HUES64 (cell line): Measurements from ENCODE around the gene EPHX1.
"Not testable (repeated sequence)": the region's sequence is repeated elsewhere in the genome, so short reads cannot be mapped to it uniquely, and the experiment has no call there.

ENCODE experiments used
- H3K27ac ChIP-seq: 2 replicates; pipeline ENCODE4 v1.7.0; 2013; ENCODE audit warnings: low read depth, low read length, inconsistent platforms
- H3K27me3 ChIP-seq: 2 replicates; pipeline ENCODE4 v1.6.1; 2013; ENCODE audit warnings: mild to moderate bottlenecking, low read length; ENCODE audit not compliant: insufficient read depth
- H3K36me3 ChIP-seq: 2 replicates; pipeline ENCODE4 v1.6.1; 2013; ENCODE audit warnings: mild to moderate bottlenecking, low read length; ENCODE audit not compliant: insufficient read depth
- H3K4me1 ChIP-seq: 2 replicates; pipeline ENCODE4 v1.6.1; 2013; ENCODE audit warnings: mild to moderate bottlenecking, low read length, moderate library complexity; ENCODE audit not compliant: insufficient read depth
- H3K4me3 ChIP-seq: 2 replicates; pipeline ENCODE4 v1.5.1; 2013; ENCODE audit warnings: mild to moderate bottlenecking, low read length, moderate library complexity
- H3K9ac ChIP-seq: 2 replicates; pipeline ENCODE4 v1.6.1; 2013; ENCODE audit warnings: mild to moderate bottlenecking, low read depth, low read length
- H3K9me3 ChIP-seq: 2 replicates; pipeline ENCODE4 v1.6.1; 2013; ENCODE audit warnings: low read depth, low read length; ENCODE audit not compliant: insufficient read depth
- WGBS: fragments of 150-250, 120-280 bp; methylation state at CpG from one replicate; pipeline ENCODE4 v1.1.7; 2013; ENCODE audit warnings: missing lambda C conversion rate; 5-methylcytosine and 5-hydroxymethylcytosine counted together

EPHX1 gene

GRCh38 chr1:225830841-225831240, 20.9 kb downstream of the EPHX1 start:
- 92% methylated on average over 6 of the region's 6 CpGs for WGBS
- H3K27ac ChIP-seq, result no peak overlapping the region

GRCh38 chr1:225834417-225835329, 24.7 kb downstream of the EPHX1 start:
- Histone ChIP-seq H3K27me3 (no peaks in the 10 kb centered on the region), H3K9ac (no peak overlapping the region), H3K9me3 (no peaks in the 10 kb centered on the region), H3K4me1 (no peaks in the 10 kb centered on the region), H3K36me3 (peaks cover 40% of the 10 kb centered on the region), H3K4me3 (no peak overlapping the region), H3K27ac (no peak overlapping the region)
- 95% methylated on average over 7 of the region's 7 CpGs for WGBS

More at GRCh38 chr1:225830841-225831240, 20.9 kb downstream of the EPHX1 start:
- H3K4me1 ChIP-seq, result peaks cover 6% of the 10 kb centered on the region; the same call in 1 of the 2 replicates
- H3K36me3 ChIP-seq, result peaks cover 31% of the 10 kb centered on the region
- H3K27me3 ChIP-seq, result no peaks in the 10 kb centered on the region
- H3K9me3 ChIP-seq, result no peaks in the 10 kb centered on the region
- H3K9ac ChIP-seq, result no peak overlapping the region
- H3K4me3 ChIP-seq, result no peak overlapping the region

- Histone ChIP-seq H3K4me1 (no peaks in the 10 kb centered on the region), H3K27ac (no peak overlapping the region), H3K27me3 (no peaks in the 10 kb centered on the region), H3K36me3 (peaks cover 50% of the 10 kb centered on the region), H3K4me3 (no peak overlapping the region), H3K9me3 (no peaks in the 10 kb centered on the region), H3K9ac (no peak overlapping the region)
- WGBS, result 96% methylated on average over 3 of the region's 3 CpGs
Observed at GRCh38 chr1:225835856-225836255, 25.9 kb downstream of the EPHX1 start.

GRCh38 chr1:225836296-225836695, 26.4 kb downstream of the EPHX1 start:
- 93% methylated on average over 4 of the region's 4 CpGs for WGBS
- H3K9me3 ChIP-seq, H3K9ac ChIP-seq, H3K4me1 ChIP-seq, H3K4me3 ChIP-seq, H3K27me3 ChIP-seq, H3K27ac ChIP-seq: not testable (repeated sequence)
- peaks cover 50% of the 10 kb centered on the region for H3K36me3 ChIP-seq

- 95% methylated on average over 14 of the region's 14 CpGs for WGBS
- no peaks in the 10 kb centered on the region for H3K9me3 ChIP-seq
- H3K4me1 ChIP-seq, result no peaks in the 10 kb centered on the region
- H3K4me3 ChIP-seq, result no peak overlapping the region
- H3K36me3 ChIP-seq, result peaks cover 29% of the 10 kb centered on the region
- no peaks in the 10 kb centered on the region for H3K27me3 ChIP-seq
- H3K9ac ChIP-seq, result no peak overlapping the region
- no peak overlapping the region for H3K27ac ChIP-seq
Observed at GRCh38 chr1:225838793-225839192, 28.9 kb downstream of the EPHX1 start.

GRCh38 chr1:225840223-225840610, 30.3 kb downstream of the EPHX1 start:
- WGBS, result 89% methylated on average over 1 of the region's 1 CpG
- no peaks in the 10 kb centered on the region for H3K27me3 ChIP-seq
- H3K9me3 ChIP-seq, result no peaks in the 10 kb centered on the region
- H3K9ac ChIP-seq, result no peak overlapping the region
- H3K27ac ChIP-seq, result no peak overlapping the region
- H3K36me3 ChIP-seq, result peaks cover 32% of the 10 kb centered on the region
- H3K4me3 ChIP-seq, result no peak overlapping the region
- no peaks in the 10 kb centered on the region for H3K4me1 ChIP-seq

GRCh38 chr1:225840713-225841112, 30.8 kb downstream of the EPHX1 start:
- WGBS, result 91% methylated on average over 4 of the region's 4 CpGs
- no peak overlapping the region for H3K9ac ChIP-seq
- H3K4me1 ChIP-seq, result no peaks in the 10 kb centered on the region
- peaks cover 30% of the 10 kb centered on the region for H3K36me3 ChIP-seq
- H3K9me3 ChIP-seq, result no peaks in the 10 kb centered on the region
- H3K27ac ChIP-seq, result no peak overlapping the region
- no peak overlapping the region for H3K4me3 ChIP-seq
- no peaks in the 10 kb centered on the region for H3K27me3 ChIP-seq

GRCh38 chr1:225842074-225842473, 32.1 kb downstream of the EPHX1 start:
- Histone ChIP-seq H3K36me3 (peaks cover 38% of the 10 kb centered on the region), H3K9me3 (no peaks in the 10 kb centered on the region)

GRCh38 chr1:225842788-225843425, 33.0 kb downstream of the EPHX1 start:
- H3K27ac ChIP-seq, result no peak overlapping the region
- no peaks in the 10 kb centered on the region for H3K4me1 ChIP-seq
- WGBS, result 93% methylated on average over 6 of the region's 6 CpGs
- H3K27me3 ChIP-seq, result no peaks in the 10 kb centered on the region
- no peaks in the 10 kb centered on the region for H3K9me3 ChIP-seq
- H3K4me3 ChIP-seq, result no peak overlapping the region
- H3K36me3 ChIP-seq, result peaks cover 43% of the 10 kb centered on the region
- H3K9ac ChIP-seq, result no peak overlapping the region

More at GRCh38 chr1:225842074-225842473, 32.1 kb downstream of the EPHX1 start:
- 88% methylated on average over 12 of the region's 12 CpGs for WGBS
- Histone ChIP-seq H3K9ac (no peak overlapping the region), H3K27me3 (no peaks in the 10 kb centered on the region), H3K4me1 (no peaks in the 10 kb centered on the region), H3K4me3 (no peak overlapping the region), H3K27ac (no peak overlapping the region)

- no peaks in the 10 kb centered on the region for H3K9me3 ChIP-seq
- 86% methylated on average over 6 of the region's 6 CpGs for WGBS
- H3K4me3 ChIP-seq, result no peak overlapping the region
- no peak overlapping the region for H3K9ac ChIP-seq
- peaks cover 47% of the 10 kb centered on the region for H3K36me3 ChIP-seq
- H3K4me1 ChIP-seq, result no peaks in the 10 kb centered on the region
- H3K27ac ChIP-seq, result no peak overlapping the region
- H3K27me3 ChIP-seq, result no peaks in the 10 kb centered on the region
Observed at GRCh38 chr1:225843426-225843795, 33.5 kb downstream of the EPHX1 start.

GRCh38 chr1:225844236-225845061, 34.5 kb downstream of the EPHX1 start:
- Histone ChIP-seq H3K27me3 (no peaks in the 10 kb centered on the region), H3K9ac (no peak overlapping the region), H3K27ac (no peak overlapping the region), H3K36me3 (peaks cover 46% of the 10 kb centered on the region), H3K4me3 (no peak overlapping the region), H3K4me1 (no peaks in the 10 kb centered on the region), H3K9me3 (no peaks in the 10 kb centered on the region)
- 92% methylated on average over 18 of the region's 18 CpGs for WGBS
